Activated CD4-positive, CD25-positive, alpha-beta regulatory T cell treated with anti-CD3 and anti-CD28 coated beads, Interleukin-2, amount 50 U/mL, for 24 hours (primary cell): ENCODE measurements around the gene SLC48A1.

Experiments used
- ATAC-seq, 2 donors: fragments of 150-1000 bp; cut with Tn5 transposase; one replicate each; pipeline ENCODE4 v1.10.0; 2021; ENCODE audit warnings: mild to moderate bottlenecking in 1 of 2, moderate library complexity in 1 of 2

SLC48A1 gene

GRCh38 chr12:47778881-47779280, 5.8 kb downstream of the SLC48A1 start:
- ATAC-seq, result no peak

GRCh38 chr12:47779301-47779942, 6.4 kb downstream of the SLC48A1 start:
- peak; percentile 80 to 82 for ATAC-seq

GRCh38 chr12:47779943-47780504, 7.0 kb downstream of the SLC48A1 start:
- no peak for ATAC-seq

GRCh38 chr12:47781479-47782371, 8.7 kb downstream of the SLC48A1 start:
- ATAC-seq, result no peak

GRCh38 chr12:47782372-47782770, 9.3 kb downstream of the SLC48A1 start:
- no peak for ATAC-seq

GRCh38 chr12:47783024-47783755, 10.2 kb downstream of the SLC48A1 start:
- ATAC-seq, result no peak

GRCh38 chr12:47783821-47784819, 11.1 kb downstream of the SLC48A1 start:
- ATAC-seq, result no peak

GRCh38 chr12:47785036-47785886, 12.2 kb downstream of the SLC48A1 start:
- ATAC-seq, result peak in 1 of 2 donors; percentile 22

- ATAC-seq, result peak; percentile 68 to 69
These were observed 13.0 kb downstream of the SLC48A1 start for GRCh38 chr12:47785887-47786661.

- no peak for ATAC-seq
These were observed 13.7 kb downstream of the SLC48A1 start for GRCh38 chr12:47786662-47787280.

- ATAC-seq, result no peak
These were observed 14.7 kb downstream of the SLC48A1 start for GRCh38 chr12:47787596-47788319.

GRCh38 chr12:47789141-47789540, 16.1 kb downstream of the SLC48A1 start:
- no peak for ATAC-seq

- ATAC-seq, result no peak
These were observed 16.9 kb downstream of the SLC48A1 start for GRCh38 chr12:47789712-47790489.

GRCh38 chr12:47790676-47791350, 17.8 kb downstream of the SLC48A1 start:
- ATAC-seq, result no peak

- ATAC-seq, result no peak
These were observed 18.3 kb downstream of the SLC48A1 start for GRCh38 chr12:47791351-47791746.

- no peak for ATAC-seq
These were observed 18.8 kb downstream of the SLC48A1 start for GRCh38 chr12:47791874-47792273.

- ATAC-seq, result no peak
These were observed 20.1 kb downstream of the SLC48A1 start for GRCh38 chr12:47793015-47793681.
